SK-N-SH treated with all-trans-retinoic acid at 6 μM for 48 hours (cell line): ENCODE results near the gene SPNS3.

Experiments
- ARNTL ChIP-seq: fragments of 450-650 bp; formaldehyde crosslinking; IDR thresholded peaks from 2 replicates; pipeline ENCODE4 v1.5.0; 2020; ENCODE audit warnings: low read depth, mild to moderate bottlenecking, moderate library complexity, borderline replicate concordance
- CSDC2 ChIP-seq: fragments of 250-450 bp; sonication (Bioruptor Pico); IDR thresholded peaks from 2 replicates; pipeline ENCODE4 v1.5.0; 2020; ENCODE audit warnings: mild to moderate bottlenecking, moderate library complexity
- RARB ChIP-seq: fragments of 250-450 bp; sonication (Bioruptor Pico); IDR thresholded peaks from 2 replicates; pipeline ENCODE4 v1.8.0; 2021; ENCODE audit warnings: mild to moderate bottlenecking, moderate library complexity
- SNAI2 ChIP-seq: fragments of 250-450 bp; sonication (Bioruptor Pico); IDR thresholded peaks from 2 replicates; pipeline ENCODE4 v1.5.0; 2020; ENCODE audit warnings: mild to moderate bottlenecking, moderate library complexity
- TOX ChIP-seq: fragments of 250-450 bp; sonication (Bioruptor Pico); IDR thresholded peaks from 2 replicates; pipeline ENCODE4 v1.8.0; 2021; ENCODE audit warnings: mild to moderate bottlenecking, moderate library complexity, borderline replicate concordance
- TF ChIP-seq, protein P1 (sequence below): fragments of 250-450 bp; sonication (Bioruptor Pico); IDR thresholded peaks from 2 replicates; pipeline ENCODE4 v1.8.0; 2020; ENCODE audit warnings: mild to moderate bottlenecking, moderate library complexity, borderline replicate concordance

- TF ChIP-seq CSDC2: no peak
- TF ChIP-seq SNAI2: no peak
- no peak for TF ChIP-seq ARNTL (CRISPR knock-in tag)
- TF ChIP-seq, protein P1, sequence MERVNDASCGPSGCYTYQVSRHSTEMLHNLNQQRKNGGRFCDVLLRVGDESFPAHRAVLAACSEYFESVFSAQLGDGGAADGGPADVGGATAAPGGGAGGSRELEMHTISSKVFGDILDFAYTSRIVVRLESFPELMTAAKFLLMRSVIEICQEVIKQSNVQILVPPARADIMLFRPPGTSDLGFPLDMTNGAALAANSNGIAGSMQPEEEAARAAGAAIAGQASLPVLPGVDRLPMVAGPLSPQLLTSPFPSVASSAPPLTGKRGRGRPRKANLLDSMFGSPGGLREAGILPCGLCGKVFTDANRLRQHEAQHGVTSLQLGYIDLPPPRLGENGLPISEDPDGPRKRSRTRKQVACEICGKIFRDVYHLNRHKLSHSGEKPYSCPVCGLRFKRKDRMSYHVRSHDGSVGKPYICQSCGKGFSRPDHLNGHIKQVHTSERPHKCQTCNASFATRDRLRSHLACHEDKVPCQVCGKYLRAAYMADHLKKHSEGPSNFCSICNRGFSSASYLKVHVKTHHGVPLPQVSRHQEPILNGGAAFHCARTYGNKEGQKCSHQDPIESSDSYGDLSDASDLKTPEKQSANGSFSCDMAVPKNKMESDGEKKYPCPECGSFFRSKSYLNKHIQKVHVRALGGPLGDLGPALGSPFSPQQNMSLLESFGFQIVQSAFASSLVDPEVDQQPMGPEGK (CRISPR knock-in tag): no peak
- no peak for TF ChIP-seq RARB (CRISPR knock-in tag)
- TF ChIP-seq TOX (CRISPR knock-in tag): no peak
These were observed 46.4 kb downstream of the SPNS3 start for GRCh38 chr17:4479982-4480751.
